Smooth muscle cell (in vitro differentiated cells): ENCODE results near the gene TM9SF2. TPM values are rescaled to one million over a fixed set of nuclear protein-coding genes. Genes with fewer than 3 reads are reported as not detected.

Experiments
- DNase-seq: peaks from one replicate; lab custom pipeline; 2025; ENCODE audit not compliant: unreplicated experiment; lab: John Stamatoyannopoulos, UW
- H2AFZ ChIP-seq: fragments of 200-600 bp; sonication (generic); 2 replicates; pipeline ENCODE4 v1.6.0; 2016; ENCODE audit warnings: antibody characterized with exemption, low read depth, mild to moderate bottlenecking
- H3F3A ChIP-seq: fragments of 200-600 bp; sonication (generic); 2 replicates; pipeline ENCODE4 v1.6.0; 2017; ENCODE audit warnings: antibody characterized with exemption, low read depth
- H3K27ac ChIP-seq: fragments of 200-600 bp; sonication (generic); 2 replicates; pipeline ENCODE4 v1.5.1; 2016; ENCODE audit warnings: low read depth, mild to moderate bottlenecking
- H3K27me3 ChIP-seq: fragments of 200-600 bp; sonication (generic); 2 replicates; pipeline ENCODE4 v1.6.1; 2016; ENCODE audit warnings: low read depth, mild to moderate bottlenecking
- H3K36me3 ChIP-seq: fragments of 200-600 bp; sonication (generic); 2 replicates; pipeline ENCODE4 v1.5.1; 2016; ENCODE audit warnings: low read depth
- H3K4me1 ChIP-seq: fragments of 200-600 bp; sonication (generic); 2 replicates; pipeline ENCODE4 v1.5.1; 2016; ENCODE audit warnings: low read depth
- H3K4me2 ChIP-seq: fragments of 200-600 bp; sonication (generic); 2 replicates; pipeline ENCODE4 v1.6.0; 2016; ENCODE audit warnings: mild to moderate bottlenecking
- H3K4me3 ChIP-seq: fragments of 200-600 bp; sonication (generic); 2 replicates; pipeline ENCODE4 v1.5.1; 2016; ENCODE audit warnings: mild to moderate bottlenecking
- H3K79me2 ChIP-seq: fragments of 200-600 bp; sonication (generic); 2 replicates; pipeline ENCODE4 v1.6.0; 2016; ENCODE audit warnings: low read depth, mild to moderate bottlenecking
- H3K9ac ChIP-seq: fragments of 200-600 bp; sonication (generic); 2 replicates; pipeline ENCODE4 v1.6.0; 2016; ENCODE audit warnings: low read depth
- H3K9me3 ChIP-seq: fragments of 200-600 bp; sonication (generic); replicated peaks from 2 replicates; pipeline ENCODE4 v1.5.1; 2016; ENCODE audit warnings: low read depth
- H4K20me1 ChIP-seq: fragments of 200-600 bp; sonication (generic); 2 replicates; pipeline ENCODE4 v1.6.0; 2016; ENCODE audit warnings: low read depth
- CTCF ChIP-seq: fragments of 200-600 bp; sonication (generic); IDR thresholded peaks from 2 replicates; pipeline ENCODE4 v1.5.1; 2017; ENCODE audit warnings: borderline replicate concordance, mild to moderate bottlenecking, antibody characterized with exemption; ENCODE audit not compliant: insufficient read depth, poor library complexity, severe bottlenecking
- WGBS: methylation state at CpG from one replicate; pipeline ENCODE4 v1.1.7; 2016; ENCODE audit warnings: low lambda C conversion rate; 5-methylcytosine and 5-hydroxymethylcytosine counted together
- polyA plus RNA-seq: library from polyadenylated mRNA; unstranded; fragments of >200 nt; fragmentation: Nextera tagmentation; extraction: Ambion mirVana; gene quantifications from 2 replicates; pipeline ENCODE4 v1.2.1, GENCODE V29; 2016
- total RNA-seq: library from RNA; depleted of rRNA; stranded (reverse); fragments of >200 nt; gene quantifications from 2 replicates; pipeline ENCODE4 v1.2.3, GENCODE V29; 2014

Gene TM9SF2
- total and polyA plus RNA-seq, 2 experiments from 2014 or later = 195 to 272 TPM

DNA sequence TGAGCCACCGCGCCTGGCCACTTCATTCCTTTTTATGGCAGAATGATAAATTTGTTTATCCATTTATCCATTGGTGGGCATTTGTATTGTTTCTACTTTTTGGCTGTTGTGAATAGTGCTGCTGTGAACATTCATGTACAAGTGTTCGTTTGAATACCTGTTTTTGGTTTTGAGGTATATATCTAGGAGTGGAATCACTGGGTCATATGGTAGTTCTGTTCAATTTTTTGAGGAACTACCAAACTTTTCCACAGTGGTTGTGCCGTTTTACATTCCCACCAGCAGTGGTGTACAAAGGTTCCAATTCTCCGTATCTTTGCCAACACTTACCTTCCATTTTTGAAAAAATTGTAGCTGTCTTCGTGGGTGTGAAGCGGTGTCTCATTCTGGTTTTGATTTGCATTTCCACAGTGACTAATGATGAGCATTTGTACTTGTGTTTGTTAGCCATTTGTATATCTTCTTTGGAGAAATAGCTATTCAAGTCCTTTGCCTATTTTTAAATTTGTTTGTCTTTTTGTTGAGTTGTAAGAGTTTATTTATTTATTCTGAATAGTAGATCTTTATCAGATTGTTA is 55.7 kb downstream of the TM9SF2 start:
- Histone ChIP-seq H3K4me1 (no peaks in the 10 kb centered on the region), H3K79me2 (peaks cover 4% of the 10 kb centered on the region), H3K27me3 (no peaks in the 10 kb centered on the region), H3K36me3 (peaks cover 21% of the 10 kb centered on the region), H3K27ac (peak overlapping the region; percentile 39), H3K4me2 (no peak overlapping the region), H3K4me3 (no peak overlapping the region), H3K9ac (no peak overlapping the region), H4K20me1 (peaks cover 20% of the 10 kb centered on the region), H2AFZ (no peak overlapping the region), H3K9me3 (no peaks in the 10 kb centered on the region), H3F3A (peaks cover 4% of the 10 kb centered on the region)
- no peak for TF ChIP-seq CTCF
- 97% methylated on average over 7 of the region's 7 CpGs for WGBS
- DNase-seq = no peak

GRCh38 chr13:99558570-99559180 is 57.4 kb downstream of the TM9SF2 start:
- peaks cover 18% of the 10 kb centered on the region for H3K36me3 ChIP-seq
- H3F3A ChIP-seq = peaks cover 9% of the 10 kb centered on the region
- no peaks in the 10 kb centered on the region for H3K4me1 ChIP-seq
- H2AFZ ChIP-seq = no peak overlapping the region
- TF ChIP-seq CTCF = no peak
- H3K9ac ChIP-seq = no peak overlapping the region
- DNase-seq = no peak
- H4K20me1 ChIP-seq = peaks cover 20% of the 10 kb centered on the region
- no peaks in the 10 kb centered on the region for H3K27me3 ChIP-seq
- H3K4me2 ChIP-seq = peak overlapping the region; percentile 66
- no peaks in the 10 kb centered on the region for H3K9me3 ChIP-seq
- no peak overlapping the region for H3K4me3 ChIP-seq
- WGBS = 48% methylated on average over 4 of the region's 4 CpGs
- H3K27ac ChIP-seq = peak overlapping the region; percentile 41
- peaks cover 4% of the 10 kb centered on the region for H3K79me2 ChIP-seq

DNA sequence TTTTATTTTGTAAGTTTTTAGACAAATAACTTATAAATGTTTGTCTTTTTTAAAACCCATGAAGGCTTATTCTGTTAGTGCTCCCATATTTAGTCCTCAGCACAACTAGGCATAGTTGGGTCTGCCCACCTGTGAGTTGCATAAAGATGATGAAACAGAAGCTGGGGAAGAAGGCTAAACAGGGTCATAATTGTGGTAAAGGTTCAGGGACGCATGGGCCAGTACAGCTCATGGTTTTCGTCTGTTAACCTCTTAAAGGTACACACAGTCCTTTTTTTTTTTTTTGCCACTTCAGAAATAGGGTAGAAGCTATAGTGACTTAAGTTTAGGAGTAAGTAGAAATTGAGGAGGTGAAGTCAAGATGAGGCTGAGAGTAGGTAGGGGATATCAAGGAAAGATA is 58.3 kb downstream of the TM9SF2 start:
- Histone ChIP-seq H3K4me1 (no peaks in the 10 kb centered on the region), H4K20me1 (peaks cover 20% of the 10 kb centered on the region), H3K27me3 (no peaks in the 10 kb centered on the region), H3K4me2 (peak overlapping the region; percentile 66), H3K27ac (peak overlapping the region; percentile 41), H3K4me3 (no peak overlapping the region), H3F3A (peaks cover 9% of the 10 kb centered on the region), H3K9ac (no peak overlapping the region), H3K9me3 (no peaks in the 10 kb centered on the region), H3K79me2 (peaks cover 4% of the 10 kb centered on the region), H3K36me3 (peaks cover 11% of the 10 kb centered on the region), H2AFZ (no peak overlapping the region)
- DNase-seq = no peak
- 56% methylated on average over 2 of the region's 2 CpGs for WGBS
- TF ChIP-seq CTCF = no peak

DNA sequence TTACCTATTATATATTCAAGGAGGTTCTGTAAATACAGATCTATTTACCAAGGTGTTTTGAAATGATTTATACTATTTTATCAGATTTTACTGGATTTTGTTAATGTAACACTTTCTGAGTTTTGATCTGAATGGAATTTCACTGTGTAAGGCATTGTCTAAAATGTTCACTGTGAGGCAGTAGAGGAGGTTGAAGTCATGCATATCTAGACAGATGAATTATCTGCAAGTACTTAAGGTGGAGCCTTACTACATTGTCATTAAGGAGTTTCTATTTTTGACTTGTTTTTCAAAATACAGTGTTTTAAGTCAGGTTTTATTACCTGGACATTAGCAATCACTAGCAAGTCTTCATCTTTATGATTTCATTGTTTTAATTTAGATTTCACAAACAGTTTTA is 62.1 kb downstream of the TM9SF2 start:
- TF ChIP-seq CTCF = no peak
- Histone ChIP-seq H3K4me2 (no peak overlapping the region), H3K9me3 (no peaks in the 10 kb centered on the region), H3K36me3 (peaks cover 4% of the 10 kb centered on the region), H3K79me2 (peaks cover 4% of the 10 kb centered on the region), H3K27me3 (no peaks in the 10 kb centered on the region), H3K4me1 (no peaks in the 10 kb centered on the region), H4K20me1 (peaks cover 12% of the 10 kb centered on the region), H2AFZ (no peak overlapping the region), H3K4me3 (no peak overlapping the region), H3F3A (peaks cover 5% of the 10 kb centered on the region), H3K9ac (no peak overlapping the region), H3K27ac (peak overlapping the region; percentile 23)
- no peak for DNase-seq
